ENCODE measurements around the gene SPAG5.
A peak's percentile ranks its signal among the peaks of the same experiment; 100 is the strongest.
"Not testable (repeated sequence)": the region's sequence is repeated elsewhere in the genome, so short reads cannot be mapped to it uniquely, and the experiment has no call there.

SPAG5 gene

DNA sequence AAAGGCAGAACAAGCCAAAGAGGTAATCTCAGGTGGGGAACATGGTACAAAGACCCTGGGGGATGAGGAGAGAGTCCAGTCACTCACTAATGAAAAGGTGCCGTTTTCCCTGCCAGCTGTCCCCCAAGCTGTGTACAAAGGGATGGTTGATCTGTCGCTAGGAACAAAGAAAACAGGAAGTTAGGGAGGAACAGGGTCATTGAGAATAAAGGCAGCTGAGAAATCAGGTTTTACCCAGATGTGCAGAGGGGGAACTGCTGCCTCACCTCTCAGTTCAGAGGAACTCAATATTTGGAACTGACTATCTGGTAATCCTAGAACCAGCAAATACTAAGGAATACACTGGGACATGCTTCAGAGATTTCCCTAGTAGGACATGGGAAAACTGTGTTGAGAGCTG, 13.7 kb upstream of the SPAG5 start:
- H3K27ac ChIP-seq, result no peak overlapping the region
- TF ChIP-seq ZFX (IDR thresholded peaks at IDR 0.05; ENCODE audit: borderline replicate concordance), result no peak
- TF ChIP-seq, protein P1, sequence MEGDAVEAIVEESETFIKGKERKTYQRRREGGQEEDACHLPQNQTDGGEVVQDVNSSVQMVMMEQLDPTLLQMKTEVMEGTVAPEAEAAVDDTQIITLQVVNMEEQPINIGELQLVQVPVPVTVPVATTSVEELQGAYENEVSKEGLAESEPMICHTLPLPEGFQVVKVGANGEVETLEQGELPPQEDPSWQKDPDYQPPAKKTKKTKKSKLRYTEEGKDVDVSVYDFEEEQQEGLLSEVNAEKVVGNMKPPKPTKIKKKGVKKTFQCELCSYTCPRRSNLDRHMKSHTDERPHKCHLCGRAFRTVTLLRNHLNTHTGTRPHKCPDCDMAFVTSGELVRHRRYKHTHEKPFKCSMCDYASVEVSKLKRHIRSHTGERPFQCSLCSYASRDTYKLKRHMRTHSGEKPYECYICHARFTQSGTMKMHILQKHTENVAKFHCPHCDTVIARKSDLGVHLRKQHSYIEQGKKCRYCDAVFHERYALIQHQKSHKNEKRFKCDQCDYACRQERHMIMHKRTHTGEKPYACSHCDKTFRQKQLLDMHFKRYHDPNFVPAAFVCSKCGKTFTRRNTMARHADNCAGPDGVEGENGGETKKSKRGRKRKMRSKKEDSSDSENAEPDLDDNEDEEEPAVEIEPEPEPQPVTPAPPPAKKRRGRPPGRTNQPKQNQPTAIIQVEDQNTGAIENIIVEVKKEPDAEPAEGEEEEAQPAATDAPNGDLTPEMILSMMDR (IDR thresholded peaks at IDR 0.05), result no peak

DNA sequence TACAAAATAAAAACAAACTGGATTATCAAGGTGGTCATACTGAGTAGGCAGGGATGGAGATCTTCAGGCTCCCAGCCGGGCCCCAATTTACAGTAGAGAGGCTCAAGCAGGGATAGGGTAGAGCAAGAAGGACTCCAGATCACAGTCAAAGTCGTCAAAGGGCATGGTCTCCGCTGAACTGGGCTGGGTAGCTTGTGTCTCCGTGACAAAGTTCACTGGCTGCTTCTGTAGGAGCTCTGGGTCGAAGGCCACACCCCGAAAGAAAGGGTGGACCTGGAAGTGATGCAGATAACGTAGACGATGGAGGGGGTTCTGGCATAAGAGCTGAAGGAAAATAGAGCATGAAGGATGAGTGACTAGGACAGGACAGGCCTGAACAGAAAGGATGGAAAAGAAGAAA, 11.6 kb upstream of the SPAG5 start:
- no peak overlapping the region for H3K27ac ChIP-seq
- no peak for TF ChIP-seq ZFX (IDR thresholded peaks at IDR 0.05; ENCODE audit: borderline replicate concordance)
- TF ChIP-seq, protein P1 (IDR thresholded peaks at IDR 0.05), result no peak

DNA sequence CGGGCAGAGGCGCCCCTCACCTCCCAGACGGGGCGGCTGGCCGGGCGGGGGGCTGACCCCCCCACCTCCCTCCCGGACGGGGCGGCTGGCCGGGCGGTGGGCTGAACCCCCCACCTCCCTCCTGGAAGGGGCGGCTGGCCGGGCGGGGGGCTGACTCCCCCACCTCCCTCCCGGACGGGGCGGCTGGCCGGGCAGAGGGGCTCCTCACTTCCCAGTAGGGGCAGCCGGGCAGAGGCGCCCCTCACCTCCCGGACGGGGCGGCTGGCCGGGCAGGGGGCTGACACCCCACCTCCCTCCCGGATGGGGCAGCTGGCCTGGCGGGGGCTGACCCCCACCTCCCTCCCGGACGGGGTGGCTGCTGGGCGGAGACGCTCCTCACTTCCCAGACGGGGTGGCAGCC, 5.2 kb upstream of the SPAG5 start:
- H3K27ac ChIP-seq, result not testable (repeated sequence)

DNA sequence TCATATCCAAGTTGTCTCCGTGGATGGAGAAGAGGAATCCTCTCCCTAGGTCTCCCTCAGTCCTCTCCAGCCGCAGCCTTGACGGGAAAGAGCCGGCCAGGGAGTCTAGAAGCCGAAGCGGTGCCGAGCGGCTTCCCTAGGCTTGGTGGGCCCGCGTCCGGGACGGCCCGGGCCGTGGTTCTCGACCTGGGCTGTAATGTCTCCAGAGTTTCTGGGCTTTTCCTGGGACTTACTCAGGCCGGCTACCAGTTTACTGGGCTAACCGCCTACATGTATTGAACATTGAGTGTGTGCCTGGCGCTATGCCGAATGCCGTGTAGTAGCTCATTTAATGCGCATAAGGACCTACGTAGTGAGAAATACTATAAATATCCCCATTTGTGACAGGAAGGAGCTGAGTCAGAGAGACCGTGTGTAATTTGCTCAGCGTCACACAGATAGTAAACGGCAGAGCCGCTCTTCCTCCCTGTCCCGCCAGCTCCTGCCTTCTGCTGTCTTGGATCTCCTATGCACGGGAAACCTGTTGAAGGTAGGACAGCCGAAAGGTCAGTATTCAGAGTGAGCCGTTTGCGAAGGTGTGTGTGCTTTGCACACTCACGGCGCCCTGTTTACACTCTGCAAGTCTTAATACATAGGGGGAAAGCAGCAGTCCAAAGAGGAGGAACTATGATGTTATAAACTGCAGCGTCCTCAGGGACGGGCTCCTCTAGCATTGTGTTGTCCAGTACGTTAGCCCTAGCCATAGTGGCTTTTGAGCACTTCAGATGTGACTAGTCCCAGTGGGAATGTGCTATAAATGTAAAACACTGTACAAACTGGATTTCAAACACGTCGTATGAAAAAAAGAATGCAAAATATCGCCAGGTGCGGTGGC, 723 bp upstream of the SPAG5 start:
- H3K27ac ChIP-seq, result peak overlapping the region; percentile 93
- TF ChIP-seq ZFX (IDR thresholded peaks at IDR 0.05; ENCODE audit: borderline replicate concordance), result no peak
- TF ChIP-seq, protein P1 (IDR thresholded peaks at IDR 0.05), result no peak

DNA sequence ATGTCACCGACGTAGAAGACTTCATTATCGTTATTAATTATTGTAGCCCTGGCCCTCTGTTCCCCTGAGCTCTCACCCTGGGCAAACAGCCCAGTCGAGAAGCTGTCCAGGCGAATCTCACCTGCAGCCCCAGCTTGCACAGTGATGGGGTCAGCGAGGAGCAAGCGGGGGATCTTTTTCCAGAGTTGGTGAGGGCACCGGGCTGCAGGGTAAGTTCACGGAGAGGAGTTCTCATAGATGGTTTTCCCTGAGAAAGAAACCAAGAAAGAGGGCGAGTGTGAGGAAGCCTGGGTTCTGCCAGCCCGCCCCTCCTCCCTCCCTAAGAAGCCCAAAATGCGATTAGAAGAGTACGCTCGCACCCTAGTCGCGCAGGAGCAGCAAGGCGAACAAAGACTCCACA, 436 bp downstream of the SPAG5 start:
- peak overlapping the region; percentile 93 for H3K27ac ChIP-seq
- TF ChIP-seq, protein P1 (IDR thresholded peaks at IDR 0.05), result no peak
- TF ChIP-seq ZFX (IDR thresholded peaks at IDR 0.05; ENCODE audit: borderline replicate concordance), result no peak

DNA sequence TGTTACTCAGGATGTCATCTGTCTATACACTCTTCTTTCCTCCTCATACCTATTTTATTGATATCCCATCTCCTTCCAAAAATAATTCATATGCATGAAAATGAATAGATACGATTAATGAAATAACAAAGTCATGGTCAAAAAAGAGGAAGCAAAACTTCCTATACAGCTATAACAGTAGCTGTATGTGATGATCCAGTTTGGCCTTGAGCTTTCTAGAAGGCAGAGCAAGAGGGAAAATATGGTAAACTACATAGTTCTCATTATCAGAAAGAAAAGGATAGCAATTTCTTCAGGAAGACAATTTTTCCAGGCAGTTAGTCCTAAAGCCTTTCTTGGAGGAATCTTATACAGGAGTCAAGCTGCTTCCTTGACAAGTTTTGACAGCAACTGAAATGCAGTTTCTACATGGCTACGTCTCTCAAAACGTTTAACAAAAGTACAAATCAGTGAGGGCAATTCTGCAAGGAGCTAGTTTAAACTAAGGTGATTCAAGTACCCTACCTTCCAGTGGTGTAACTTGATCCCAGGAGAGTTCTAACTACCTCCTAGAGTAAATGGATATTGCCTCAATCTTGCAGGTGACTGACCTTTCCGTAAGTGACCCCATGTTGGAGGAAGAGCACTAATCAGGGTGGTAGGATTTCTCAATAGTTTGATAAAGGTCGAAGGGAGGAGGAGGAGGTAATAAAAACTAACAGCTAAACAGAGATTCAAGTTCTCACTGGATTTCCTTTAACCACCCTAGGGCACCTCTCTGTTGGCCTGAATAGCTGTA, 1.0 kb downstream of the SPAG5 start:
- peak overlapping the region; percentile 93 for H3K27ac ChIP-seq
- no peak for TF ChIP-seq ZFX (IDR thresholded peaks at IDR 0.05; ENCODE audit: borderline replicate concordance)
- TF ChIP-seq, protein P1 (IDR thresholded peaks at IDR 0.05), result no peak

DNA sequence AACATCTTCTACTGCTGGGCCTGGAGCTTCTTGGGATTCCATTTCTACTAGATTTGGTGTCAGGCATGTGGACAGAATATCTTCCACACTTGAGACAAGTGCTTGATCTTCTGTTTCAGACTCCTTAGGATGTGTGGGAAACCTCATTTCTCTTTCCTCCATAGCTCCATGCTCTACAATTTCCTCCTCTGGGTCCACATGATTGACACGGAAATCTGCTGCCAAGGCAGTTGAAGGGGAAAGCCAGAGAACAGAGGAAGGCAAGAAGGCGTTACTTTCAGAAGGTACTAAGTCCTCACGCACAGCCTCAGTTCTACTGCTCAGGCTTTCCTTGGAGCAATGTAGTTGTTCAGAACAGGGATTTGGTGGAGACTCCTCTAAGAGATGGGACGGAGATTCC, 6.6 kb downstream of the SPAG5 start:
- no peak for TF ChIP-seq ZFX (IDR thresholded peaks at IDR 0.05; ENCODE audit: borderline replicate concordance)
- TF ChIP-seq, protein P1 (IDR thresholded peaks at IDR 0.05), result no peak
- no peak overlapping the region for H3K27ac ChIP-seq
